Measurements from ENCODE around the gene RAD51B.
"Not testable (repeated sequence)": the region's sequence is repeated elsewhere in the genome, so short reads cannot be mapped to it uniquely, and the experiment has no call there.

The RAD51B gene

DNA sequence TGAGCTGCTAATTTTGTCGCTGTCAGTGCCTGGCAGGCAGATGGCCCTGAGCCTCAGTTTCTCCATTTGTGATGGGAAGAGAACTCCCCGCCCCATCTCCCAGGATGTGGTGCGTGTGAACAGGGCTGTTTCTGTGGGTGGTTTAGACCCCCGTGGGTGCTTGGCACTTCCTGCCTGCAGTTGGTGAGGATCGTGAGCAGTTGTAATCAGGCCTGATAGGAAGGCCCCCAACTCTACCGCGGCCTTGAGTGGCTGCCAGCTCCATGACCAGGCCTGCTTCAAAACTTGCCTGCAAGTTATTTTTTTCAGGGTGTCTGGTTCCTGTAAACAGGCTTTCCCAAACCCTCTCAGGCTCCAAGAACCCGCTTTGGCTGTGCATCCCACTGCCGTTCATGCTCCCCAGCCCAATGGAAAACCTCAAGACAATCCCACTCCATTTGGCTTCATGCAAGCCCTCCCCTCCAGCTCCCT lies 834.9 kb downstream of the RAD51B start:
- Mint-ChIP-seq H3K4me1 (ENCODE audit: low read depth) (peaks cover 3% of the 10 kb centered on the region), H3K4me3 (no peak overlapping the region)

DNA sequence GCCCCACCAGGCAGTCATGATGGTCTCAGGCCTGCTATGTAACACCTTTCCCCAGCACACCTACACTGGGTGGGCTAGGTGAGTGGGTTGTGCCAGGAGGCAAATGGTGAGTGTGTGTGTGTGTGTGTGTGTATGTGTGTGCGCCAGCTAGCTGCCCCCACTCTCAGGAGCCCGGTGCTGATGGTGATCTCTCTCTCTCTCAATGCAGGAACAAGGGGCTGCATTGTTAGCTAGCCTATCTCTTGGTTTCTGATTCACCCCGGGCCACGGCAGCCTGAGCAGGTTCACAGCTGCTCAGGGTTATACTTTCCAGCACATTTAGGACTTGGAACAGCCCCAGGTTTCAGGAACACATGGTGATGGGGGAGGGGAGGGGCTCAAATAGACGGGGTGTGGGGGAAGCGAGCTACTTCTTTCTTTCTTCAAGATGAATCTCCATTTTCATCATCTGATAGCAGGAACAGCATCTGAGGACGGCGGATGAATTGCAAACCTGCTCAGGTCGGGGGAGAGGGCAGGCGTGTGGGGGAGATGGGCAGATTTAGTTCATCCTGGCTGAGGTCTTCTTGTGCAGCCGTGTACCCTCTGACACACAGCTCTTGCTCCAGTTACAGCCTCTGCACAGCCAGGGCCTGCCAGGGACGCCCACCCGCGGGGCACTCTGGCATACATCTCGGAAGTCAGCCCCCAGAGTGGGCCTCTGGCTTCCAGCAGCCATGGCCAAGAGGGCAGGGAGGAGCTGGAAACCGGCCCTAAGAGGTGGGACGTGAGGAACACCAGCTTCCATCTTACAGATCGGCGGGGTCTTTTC lies 835.6 kb downstream of the RAD51B start:
- Mint-ChIP-seq H3K36me3 (ENCODE audit: low read depth) (no peaks in the 10 kb centered on the region), H3K4me3 (no peak overlapping the region), H3K27me3 (ENCODE audit: low read depth) (no peaks in the 10 kb centered on the region), H3K9me3 (no peaks in the 10 kb centered on the region), H3K4me1 (ENCODE audit: low read depth) (peaks cover 3% of the 10 kb centered on the region), H3K27ac (no peak overlapping the region)

More for the DNA sequence above, 834.9 kb downstream of the RAD51B start:
- no peak overlapping the region for H3K27ac Mint-ChIP-seq
- H3K27me3 Mint-ChIP-seq (ENCODE audit: low read depth) = no peaks in the 10 kb centered on the region
- no peaks in the 10 kb centered on the region for H3K36me3 Mint-ChIP-seq (ENCODE audit: low read depth)
- H3K9me3 Mint-ChIP-seq = no peaks in the 10 kb centered on the region

DNA sequence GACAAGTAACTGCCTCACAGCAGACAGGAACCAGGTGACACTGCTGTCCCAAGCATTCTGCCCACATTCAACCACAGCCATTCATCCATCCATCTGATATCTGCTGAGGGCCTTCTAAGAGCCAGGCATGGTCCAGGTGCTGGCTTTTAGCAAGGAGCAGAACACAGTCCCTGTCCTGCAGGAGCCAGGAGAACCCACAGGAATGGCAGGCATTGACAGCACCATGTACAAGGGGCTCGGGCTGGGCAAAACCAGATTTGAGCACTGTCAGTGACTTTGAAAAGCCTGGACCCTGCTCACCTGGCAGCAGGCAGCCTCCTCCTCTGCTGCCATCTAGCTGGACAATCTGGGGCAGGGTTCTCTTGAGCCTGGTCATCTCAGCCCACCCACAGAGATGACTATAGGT lies 836.3 kb downstream of the RAD51B start:
- no peaks in the 10 kb centered on the region for H3K36me3 Mint-ChIP-seq (ENCODE audit: low read depth)

DNA sequence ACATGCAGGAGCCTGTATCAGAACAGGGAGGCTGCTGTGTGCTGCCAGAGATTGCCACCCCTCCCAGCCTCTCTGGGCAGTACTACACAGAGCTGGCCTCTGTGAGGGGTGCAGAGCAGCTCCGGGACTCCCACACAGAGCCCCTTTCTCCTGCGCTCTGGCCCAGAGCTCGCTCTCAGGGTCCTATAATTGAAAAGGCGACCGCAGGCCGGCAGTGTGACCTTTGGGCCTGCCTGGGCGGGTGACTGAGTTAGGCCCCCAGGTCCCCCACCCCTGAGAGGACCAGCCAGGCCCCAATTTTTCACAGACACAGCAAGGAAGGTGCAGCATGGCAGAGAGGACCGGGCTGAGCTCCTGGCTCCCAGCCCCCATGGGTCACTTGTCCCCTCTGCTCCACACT lies 836.9 kb downstream of the RAD51B start:
- Mint-ChIP-seq H3K36me3 (ENCODE audit: low read depth) (no peaks in the 10 kb centered on the region), H3K4me1 (ENCODE audit: low read depth) (no peaks in the 10 kb centered on the region), H3K27ac (no peak overlapping the region), H3K9me3 (no peaks in the 10 kb centered on the region), H3K27me3 (ENCODE audit: low read depth) (no peaks in the 10 kb centered on the region), H3K4me3 (no peak overlapping the region)

More for the DNA sequence above, 836.3 kb downstream of the RAD51B start:
- Mint-ChIP-seq H3K9me3 (no peaks in the 10 kb centered on the region), H3K4me3 (no peak overlapping the region), H3K27ac (no peak overlapping the region), H3K27me3 (ENCODE audit: low read depth) (no peaks in the 10 kb centered on the region), H3K4me1 (ENCODE audit: low read depth) (no peaks in the 10 kb centered on the region)

DNA sequence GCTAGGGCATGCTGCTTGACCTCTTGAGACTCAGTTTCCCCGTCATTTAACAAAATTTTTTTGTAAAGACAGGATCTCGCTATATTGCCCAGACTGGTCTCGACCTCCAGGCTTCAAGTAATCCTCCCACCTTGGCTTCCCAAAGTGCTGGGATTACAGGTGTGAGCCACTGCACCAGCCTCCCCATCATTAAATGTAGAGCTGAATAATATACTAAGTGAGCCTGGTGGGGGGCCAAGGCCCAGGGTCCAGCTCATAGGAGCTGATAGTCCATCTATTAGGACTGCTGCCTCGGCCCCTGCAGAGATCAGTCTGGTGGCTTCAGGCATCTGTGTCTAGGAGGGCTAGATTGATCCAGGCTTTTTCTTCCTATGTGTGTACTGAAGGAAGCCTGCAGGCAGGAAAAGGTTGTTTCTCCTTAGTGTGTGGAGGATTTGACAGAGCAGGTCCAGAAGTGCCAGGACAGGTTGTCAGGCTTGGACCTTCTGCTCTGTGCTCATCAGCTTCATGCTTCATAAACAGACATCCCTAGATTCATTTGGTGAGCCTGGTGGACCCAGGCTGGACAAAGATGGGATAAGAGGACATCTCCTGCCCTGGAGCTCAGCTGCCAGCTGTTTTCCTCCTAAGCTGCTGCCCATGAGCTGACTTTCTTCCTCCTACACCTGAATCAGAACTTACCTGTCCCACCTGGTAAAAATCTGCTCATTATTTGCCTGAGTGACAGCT lies 837.9 kb downstream of the RAD51B start:
- no peaks in the 10 kb centered on the region for H3K27me3 Mint-ChIP-seq (ENCODE audit: low read depth)
- no peak overlapping the region for H3K4me3 Mint-ChIP-seq
- H3K9me3 Mint-ChIP-seq = peaks cover 6% of the 10 kb centered on the region
- H3K27ac Mint-ChIP-seq = no peak overlapping the region
- no peaks in the 10 kb centered on the region for H3K36me3 Mint-ChIP-seq (ENCODE audit: low read depth)
- H3K4me1 Mint-ChIP-seq (ENCODE audit: low read depth) = peaks cover 4% of the 10 kb centered on the region

GRCh38 chr14:68658029-68658509 lies 838.5 kb downstream of the RAD51B start:
- Mint-ChIP-seq H3K4me3 (no peak overlapping the region), H3K27ac (no peak overlapping the region), H3K27me3 (ENCODE audit: low read depth) (no peaks in the 10 kb centered on the region), H3K9me3 (peaks cover 6% of the 10 kb centered on the region), H3K4me1 (ENCODE audit: low read depth) (peaks cover 8% of the 10 kb centered on the region), H3K36me3 (ENCODE audit: low read depth) (no peaks in the 10 kb centered on the region)

DNA sequence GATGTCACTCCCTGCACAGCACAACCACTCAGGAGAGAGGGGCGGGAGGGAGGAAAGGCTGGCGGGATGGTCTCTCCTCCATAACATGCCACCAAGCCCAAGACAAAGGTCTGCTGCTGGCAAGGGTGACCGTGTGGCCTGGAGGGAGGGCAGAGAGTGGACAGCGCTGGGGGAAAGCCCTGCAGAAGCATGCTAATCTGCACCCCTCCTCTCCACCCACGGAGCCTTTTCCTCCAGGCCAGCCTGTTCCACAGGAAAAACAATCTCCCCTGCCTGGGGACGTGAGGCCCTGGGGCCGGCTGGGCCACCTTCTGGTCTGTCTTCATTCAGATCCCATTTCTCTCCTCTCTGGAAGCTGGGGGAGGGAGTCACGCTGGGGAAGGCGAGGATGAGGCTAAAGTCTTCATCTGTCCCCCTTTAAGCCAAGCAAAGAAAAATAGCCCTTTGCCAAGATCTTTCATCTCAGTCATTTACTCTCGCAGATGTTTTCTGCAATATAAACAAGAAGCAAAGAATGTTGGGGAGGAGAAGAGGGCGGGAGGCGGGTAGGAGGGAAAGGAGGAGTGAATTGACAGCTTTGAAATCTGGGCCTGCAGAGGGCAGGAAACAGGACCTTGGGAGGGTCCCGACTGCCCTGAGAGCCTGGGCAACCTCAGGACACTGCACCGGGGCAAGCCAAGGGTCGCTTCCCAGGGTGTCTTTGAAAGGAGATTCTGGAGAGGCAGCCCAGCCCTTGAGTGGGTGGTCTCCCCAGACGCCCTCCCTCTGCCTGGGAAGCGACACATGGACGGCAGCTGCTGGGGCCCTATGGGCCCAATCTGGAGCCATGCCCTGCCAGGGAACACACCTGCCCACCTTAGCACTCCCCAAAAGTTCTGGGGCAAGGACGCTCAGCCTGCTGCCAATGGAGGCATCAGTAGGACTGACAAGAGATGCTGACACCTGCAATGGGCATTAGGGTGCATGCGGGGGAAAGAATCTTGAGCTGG lies 839.7 kb downstream of the RAD51B start:
- Mint-ChIP-seq H3K4me1 (ENCODE audit: low read depth) (peaks cover 19% of the 10 kb centered on the region), H3K36me3 (ENCODE audit: low read depth) (no peaks in the 10 kb centered on the region), H3K4me3 (no peak overlapping the region), H3K27me3 (ENCODE audit: low read depth) (no peaks in the 10 kb centered on the region), H3K9me3 (peaks cover 6% of the 10 kb centered on the region), H3K27ac (no peak overlapping the region)

DNA sequence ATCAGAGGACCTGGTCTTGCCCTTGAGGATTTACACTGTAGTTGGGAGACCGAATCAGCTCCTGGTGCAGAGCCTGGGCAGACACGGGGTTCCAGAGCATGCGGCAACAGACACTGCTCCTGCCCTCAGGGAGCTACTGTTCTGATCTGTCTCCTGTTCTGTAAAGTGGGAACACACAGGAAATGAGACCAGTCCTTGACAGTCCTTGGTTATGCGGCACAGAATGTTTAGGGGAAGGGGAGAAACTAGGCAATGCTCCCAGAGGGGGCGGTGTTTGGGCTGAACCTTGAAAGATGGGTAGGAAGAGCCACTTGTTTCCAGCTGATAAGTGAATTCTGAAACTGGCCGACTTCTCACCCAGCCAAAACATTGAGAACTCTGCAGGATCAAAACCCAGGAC lies 840.9 kb downstream of the RAD51B start:
- H3K4me1 Mint-ChIP-seq (ENCODE audit: low read depth) = peaks cover 26% of the 10 kb centered on the region
- peaks cover 6% of the 10 kb centered on the region for H3K9me3 Mint-ChIP-seq
- H3K27me3 Mint-ChIP-seq (ENCODE audit: low read depth) = no peaks in the 10 kb centered on the region
- H3K27ac Mint-ChIP-seq = no peak overlapping the region
- no peak overlapping the region for H3K4me3 Mint-ChIP-seq
- no peaks in the 10 kb centered on the region for H3K36me3 Mint-ChIP-seq (ENCODE audit: low read depth)

- H3K4me1 Mint-ChIP-seq (ENCODE audit: low read depth) = peaks cover 34% of the 10 kb centered on the region
- H3K9me3 Mint-ChIP-seq = peaks cover 6% of the 10 kb centered on the region
- H3K4me3 Mint-ChIP-seq = no peak overlapping the region
- no peak overlapping the region for H3K27ac Mint-ChIP-seq
- H3K27me3 Mint-ChIP-seq (ENCODE audit: low read depth) = no peaks in the 10 kb centered on the region
- no peaks in the 10 kb centered on the region for H3K36me3 Mint-ChIP-seq (ENCODE audit: low read depth)
Observed at GRCh38 chr14:68661226-68662225, 841.9 kb downstream of the RAD51B start.

- peaks cover 6% of the 10 kb centered on the region for H3K9me3 Mint-ChIP-seq
- H3K27ac Mint-ChIP-seq = no peak overlapping the region
- H3K4me3 Mint-ChIP-seq = no peak overlapping the region
- H3K4me1 Mint-ChIP-seq (ENCODE audit: low read depth) = peaks cover 35% of the 10 kb centered on the region
- no peaks in the 10 kb centered on the region for H3K36me3 Mint-ChIP-seq (ENCODE audit: low read depth)
- H3K27me3 Mint-ChIP-seq (ENCODE audit: low read depth) = no peaks in the 10 kb centered on the region
Observed at GRCh38 chr14:68662392-68662791, 842.8 kb downstream of the RAD51B start.

DNA sequence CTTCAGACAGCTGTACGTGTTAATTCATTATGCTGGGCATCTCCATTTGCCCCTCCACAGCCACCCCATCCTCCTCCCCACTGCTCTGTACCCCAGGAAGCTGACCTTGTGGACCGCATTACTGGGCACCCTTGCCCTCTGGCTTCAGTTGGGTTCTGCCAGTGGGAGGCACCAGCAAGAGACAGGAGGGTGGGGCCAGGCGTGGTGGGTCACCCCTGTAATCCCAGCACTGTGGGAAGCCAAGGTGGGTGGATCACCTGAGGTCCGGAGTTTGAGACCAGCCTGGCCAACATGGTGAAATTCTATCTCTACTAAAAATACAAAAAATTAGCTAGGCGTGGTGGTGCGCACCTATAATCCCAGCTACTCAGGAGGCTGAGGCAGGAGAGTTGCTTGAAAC lies 843.2 kb downstream of the RAD51B start:
- H3K27me3 Mint-ChIP-seq (ENCODE audit: low read depth); H3K27ac Mint-ChIP-seq; H3K9me3 Mint-ChIP-seq; H3K36me3 Mint-ChIP-seq (ENCODE audit: low read depth); H3K4me3 Mint-ChIP-seq: not testable (repeated sequence)
- H3K4me1 Mint-ChIP-seq (ENCODE audit: low read depth) = peaks cover 35% of the 10 kb centered on the region

GRCh38 chr14:68663385-68664076 lies 844.0 kb downstream of the RAD51B start:
- Mint-ChIP-seq H3K4me3 (peak overlapping the region; percentile 61), H3K9me3 (peaks cover 6% of the 10 kb centered on the region), H3K36me3 (ENCODE audit: low read depth) (no peaks in the 10 kb centered on the region), H3K4me1 (ENCODE audit: low read depth) (peaks cover 35% of the 10 kb centered on the region), H3K27me3 (ENCODE audit: low read depth) (no peaks in the 10 kb centered on the region), H3K27ac (peak overlapping the region; percentile 75)

DNA sequence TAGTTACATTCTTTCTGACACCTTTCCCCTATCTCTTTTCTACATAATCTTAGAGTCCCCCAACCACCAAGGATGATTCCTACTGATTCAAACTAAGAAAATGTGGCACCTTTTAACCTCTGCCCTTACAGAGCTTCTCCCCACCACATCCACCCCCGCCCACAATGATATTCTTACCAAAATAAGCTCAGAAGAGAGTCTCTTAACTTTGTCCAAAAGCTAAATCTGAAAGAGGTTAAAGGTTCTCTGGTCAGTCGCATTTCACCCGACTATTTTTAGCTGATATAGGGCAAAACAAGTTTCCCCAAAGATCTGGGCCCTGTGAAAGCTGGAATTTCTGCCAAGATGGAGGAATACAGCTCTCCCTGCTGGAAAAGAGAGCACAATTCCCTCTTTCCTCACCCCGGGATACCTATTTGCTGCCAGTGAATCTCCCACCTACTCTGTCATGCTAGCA lies 844.7 kb downstream of the RAD51B start:
- Mint-ChIP-seq H3K4me3 (peak overlapping the region; percentile 58), H3K4me1 (ENCODE audit: low read depth) (peaks cover 35% of the 10 kb centered on the region), H3K36me3 (ENCODE audit: low read depth) (no peaks in the 10 kb centered on the region), H3K9me3 (peaks cover 6% of the 10 kb centered on the region), H3K27ac (peak overlapping the region; percentile 78), H3K27me3 (ENCODE audit: low read depth) (no peaks in the 10 kb centered on the region)

Data from T-helper 1 cell treated with Interleukin-12 subunit alpha and Interleukin-12 subunit beta and Interleukin-4 antibody, amounts not matched to agents 30 μg/mL and 1 μg/mL, for 36 hours (primary cell).